COLO829 (cell line): ENCODE results near the gene CD59.
"Not testable (repeated sequence)": the region's sequence is repeated elsewhere in the genome, so short reads cannot be mapped to it uniquely, and the experiment has no call there.

Experiments
- DNase-seq: peaks from one replicate; pipeline ENCODE4 v3.0.0; 2012; ENCODE audit warnings: low spot score

Gene CD59

GRCh38 chr11:33742249-33742851, 6.1 kb upstream of the CD59 start:
- no peak for DNase-seq

- no peak for DNase-seq
Measured at GRCh38 chr11:33741806-33742205, 5.6 kb upstream of the CD59 start.

GRCh38 chr11:33737362-33737821, 1.2 kb upstream of the CD59 start:
- no peak for DNase-seq

- DNase-seq = no peak
Measured at GRCh38 chr11:33735271-33736147, 714 bp downstream of the CD59 start.

GRCh38 chr11:33734441-33735270, 1.6 kb downstream of the CD59 start:
- no peak for DNase-seq

DNA sequence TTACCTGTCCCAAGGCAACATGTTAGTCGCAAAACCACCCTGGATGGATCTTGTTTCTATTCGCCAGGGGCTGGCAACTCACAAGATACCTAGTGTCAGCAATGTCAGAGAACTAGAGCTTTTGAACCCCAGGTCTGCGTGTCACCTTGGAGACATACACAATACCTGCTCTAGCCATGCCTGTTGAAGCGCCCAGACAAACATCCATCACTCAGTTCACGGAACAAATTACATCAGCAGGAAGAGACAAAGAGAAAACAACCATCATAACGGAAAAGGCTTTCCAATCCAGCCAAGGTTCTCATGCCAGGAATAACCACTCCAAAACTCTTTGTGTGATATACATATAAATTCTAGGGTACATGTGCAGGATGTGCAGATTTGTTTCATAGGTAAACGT, 2.2 kb downstream of the CD59 start:
- DNase-seq = no peak

- no peak for DNase-seq
Measured at GRCh38 chr11:33731723-33732531, 4.3 kb downstream of the CD59 start.

GRCh38 chr11:33730716-33731115, 5.5 kb downstream of the CD59 start:
- no peak for DNase-seq

DNA sequence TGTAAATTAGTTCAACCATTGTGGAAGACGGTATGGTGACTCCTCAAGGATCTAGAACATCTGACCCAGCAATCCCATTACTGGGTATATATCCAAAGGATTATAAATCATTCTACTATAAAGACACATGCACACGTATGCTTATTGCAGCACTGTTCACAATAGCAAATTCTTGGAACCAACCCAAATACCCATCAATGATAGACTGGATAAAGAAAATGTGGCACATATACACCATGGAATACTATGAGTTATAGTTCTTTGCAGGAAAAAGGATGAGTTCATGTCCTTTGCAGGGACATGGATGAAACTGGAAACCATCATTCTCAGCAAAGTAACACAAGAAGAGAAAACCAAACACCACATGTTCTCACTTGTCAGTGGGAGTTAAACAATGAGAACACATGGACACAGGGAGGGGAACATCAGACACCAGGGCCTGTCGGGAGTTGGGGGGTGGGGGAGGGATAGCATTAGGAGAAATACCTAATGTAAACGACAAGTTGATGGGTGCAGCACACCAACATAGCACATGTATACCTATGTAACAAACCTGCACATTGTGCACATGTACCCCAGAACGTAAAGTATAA, 7.1 kb downstream of the CD59 start:
- not testable (repeated sequence) for DNase-seq

- DNase-seq = not testable (repeated sequence)
Measured at GRCh38 chr11:33727539-33727938, 8.7 kb downstream of the CD59 start.

DNA sequence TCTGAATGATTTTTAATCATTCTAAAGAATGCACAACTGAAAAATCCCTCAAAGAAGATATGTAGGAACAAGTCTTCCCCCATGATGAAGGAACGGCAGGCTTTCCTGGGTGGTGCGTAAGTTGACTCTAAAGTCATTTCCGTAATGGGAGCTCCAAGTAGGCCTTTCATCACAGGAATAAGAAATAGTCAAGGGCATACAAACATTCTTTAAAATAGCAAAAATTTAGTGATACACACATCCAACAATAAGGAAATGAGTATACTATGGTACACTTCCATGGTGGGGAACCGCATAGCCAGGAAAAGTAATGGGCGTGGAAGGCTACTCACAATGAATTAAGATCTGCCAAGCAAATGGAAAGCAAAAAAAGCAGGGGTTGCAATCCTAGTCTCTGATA, 10.7 kb downstream of the CD59 start:
- DNase-seq = no peak

DNA sequence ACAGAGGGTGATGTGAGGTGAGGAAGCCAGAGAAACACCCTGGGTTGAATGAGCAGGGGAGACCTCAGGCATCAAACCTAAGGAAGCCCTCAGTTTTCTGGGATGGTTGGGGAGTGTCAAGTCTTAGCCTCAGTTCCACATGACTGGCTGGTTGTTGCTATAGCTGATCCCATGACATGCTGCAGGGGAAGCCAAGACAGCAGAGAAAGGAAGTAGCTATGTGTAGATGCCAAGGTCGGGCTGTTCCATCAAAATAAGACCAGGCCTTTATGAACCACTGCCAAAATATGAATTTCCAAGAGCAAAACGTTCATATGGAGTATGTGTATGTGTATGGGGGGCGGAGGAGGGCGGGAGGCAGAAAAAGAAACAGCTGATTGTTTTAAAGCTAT, 11.6 kb downstream of the CD59 start:
- no peak for DNase-seq

DNA sequence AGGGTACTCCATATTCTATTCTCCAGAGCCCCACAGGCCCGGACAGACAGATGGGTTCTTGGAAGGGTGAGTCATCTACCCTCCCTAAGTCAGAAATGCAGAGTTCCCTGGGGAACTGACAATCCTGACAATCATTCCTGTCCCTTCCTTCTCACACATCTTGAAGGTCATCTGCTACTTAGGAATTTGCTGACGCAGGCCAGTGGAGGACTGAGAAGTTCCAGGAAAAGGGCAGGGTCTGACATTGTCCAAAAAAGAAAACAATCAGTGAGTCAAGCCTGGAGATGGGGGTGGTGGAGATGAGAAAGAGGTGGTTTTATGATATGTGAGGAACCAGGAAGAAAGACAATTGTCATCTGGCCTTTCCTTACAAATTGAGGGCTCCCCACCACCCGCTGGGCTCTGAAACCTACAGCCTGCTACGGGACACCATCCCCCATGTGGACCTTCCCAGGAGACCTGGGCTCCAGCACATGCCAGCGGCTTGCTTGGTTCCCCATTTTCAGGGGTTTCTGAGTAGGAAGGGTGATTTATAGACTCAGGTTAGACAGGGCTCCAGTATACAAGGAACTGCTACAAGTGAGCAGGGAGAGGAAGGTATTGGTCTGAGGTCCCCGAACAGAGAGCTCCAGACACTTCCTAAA, 12.9 kb downstream of the CD59 start:
- peak; percentile 85 for DNase-seq

DNA sequence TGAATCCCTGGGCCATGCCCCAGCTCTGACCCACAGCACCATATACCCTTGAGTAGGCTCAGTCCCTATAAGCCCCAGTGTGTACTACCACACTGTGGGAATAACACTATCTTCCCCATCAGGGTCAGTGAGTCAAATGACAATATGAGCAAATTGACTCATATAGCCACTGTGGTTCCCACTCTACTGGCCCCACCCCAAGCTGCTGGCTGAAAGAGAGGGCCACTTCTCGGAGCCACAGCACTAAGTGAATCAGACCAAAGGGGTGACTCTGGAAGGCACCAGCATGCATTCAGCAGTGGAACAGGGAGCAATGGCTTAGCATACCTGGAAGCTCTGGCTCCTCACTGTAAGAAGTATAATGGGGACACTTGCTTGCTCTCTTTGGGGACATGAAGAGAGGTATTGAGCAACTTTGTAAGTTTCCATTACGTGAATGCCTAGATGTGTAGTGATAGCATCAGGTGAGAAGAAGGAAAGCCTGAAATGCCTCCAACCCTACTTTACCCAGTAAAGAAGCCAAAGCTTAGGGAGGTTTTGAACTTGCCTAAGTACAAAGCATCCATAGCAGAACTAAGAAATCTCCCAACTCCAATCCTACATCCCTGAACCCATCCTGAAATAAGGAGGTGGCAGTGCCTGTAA, 13.5 kb downstream of the CD59 start:
- DNase-seq = no peak

- no peak for DNase-seq
Measured at GRCh38 chr11:33721984-33722383, 14.2 kb downstream of the CD59 start.

GRCh38 chr11:33721426-33721825, 14.8 kb downstream of the CD59 start:
- DNase-seq = peak; percentile 94

GRCh38 chr11:33719587-33719986, 16.6 kb downstream of the CD59 start:
- DNase-seq = no peak

DNA sequence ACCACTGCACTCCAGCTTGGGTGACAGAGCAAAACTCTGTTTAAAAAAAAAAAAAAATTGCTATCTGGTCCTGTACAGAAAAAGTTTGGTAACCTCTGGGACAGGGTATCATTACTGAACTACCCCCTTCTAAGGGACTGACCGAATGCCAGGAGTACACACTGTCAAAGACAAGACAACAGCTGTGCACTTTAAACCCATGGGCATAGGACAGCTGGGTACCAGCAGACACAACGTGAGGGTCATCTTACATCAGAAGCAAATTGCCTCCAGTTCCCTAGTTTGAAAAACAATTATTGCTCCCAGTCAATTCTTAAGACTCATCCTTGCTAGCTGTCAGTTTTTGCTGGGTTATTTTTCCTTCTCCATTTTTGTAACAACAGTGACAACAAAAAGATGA, 17.8 kb downstream of the CD59 start:
- DNase-seq = no peak

DNA sequence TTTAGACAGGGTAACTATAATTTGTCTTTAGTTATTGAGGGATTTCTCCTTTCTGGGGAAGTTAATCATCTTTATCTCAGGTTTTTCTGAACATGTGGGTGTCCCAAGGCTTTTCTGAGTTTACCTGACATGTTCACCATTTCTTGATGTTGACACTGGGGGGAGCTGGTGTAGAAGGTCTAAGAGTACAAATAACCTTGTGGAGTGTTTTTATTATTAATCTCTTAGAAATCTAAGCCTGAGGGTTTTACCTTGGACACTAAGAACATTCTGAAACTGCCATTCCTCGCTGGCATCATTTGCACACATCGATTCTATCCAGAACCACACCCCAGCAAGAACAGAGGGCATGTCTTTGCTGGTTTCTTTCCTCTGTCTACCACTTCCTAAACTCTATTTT, 20.0 kb downstream of the CD59 start:
- no peak for DNase-seq

GRCh38 chr11:33713856-33714398, 22.3 kb downstream of the CD59 start:
- DNase-seq = no peak
